WI38 (cell line): ENCODE measurements around the gene RAD23A.

ENCODE experiments used
- H3K4me3 ChIP-seq: 2 replicates; pipeline ENCODE4 v1.5.1; 2011; ENCODE audit warnings: low read depth, mild to moderate bottlenecking, control low read depth, low read length
- CTCF ChIP-seq: IDR thresholded peaks from 2 replicates; pipeline ENCODE4 v1.5.1; 2012; ENCODE audit warnings: low read depth, mild to moderate bottlenecking, control low read depth, low read length

RAD23A gene

GRCh38 chr19:12996406-12997094, 50.9 kb downstream of the RAD23A start:
- no peak for TF ChIP-seq CTCF
- H3K4me3 ChIP-seq, result peak overlapping the region; percentile 68

- no peak for TF ChIP-seq CTCF
- H3K4me3 ChIP-seq, result peak overlapping the region; percentile 68
These were observed 51.7 kb downstream of the RAD23A start for GRCh38 chr19:12997179-12997966.

GRCh38 chr19:12997967-12998940, 52.6 kb downstream of the RAD23A start:
- TF ChIP-seq CTCF, result no peak
- H3K4me3 ChIP-seq, result no peak overlapping the region

- H3K4me3 ChIP-seq, result no peak overlapping the region
- TF ChIP-seq CTCF, result no peak
These were observed 55.5 kb downstream of the RAD23A start for GRCh38 chr19:13001166-13001501.

GRCh38 chr19:13001502-13002165, 56.0 kb downstream of the RAD23A start:
- TF ChIP-seq CTCF, result no peak
- no peak overlapping the region for H3K4me3 ChIP-seq

GRCh38 chr19:13002166-13002898, 56.7 kb downstream of the RAD23A start:
- H3K4me3 ChIP-seq, result no peak overlapping the region
- TF ChIP-seq CTCF, result no peak
